Smooth muscle cell (in vitro differentiated cells): Measurements from ENCODE around the gene MYO5C. TPM values are rescaled to one million over a fixed set of nuclear protein-coding genes. Genes with fewer than 3 reads are reported as not detected.

Source experiments
- DNase-seq: peaks from one replicate; lab custom pipeline; 2025; ENCODE audit not compliant: unreplicated experiment; lab: John Stamatoyannopoulos, UW
- H2AFZ ChIP-seq: fragments of 200-600 bp; sonication (generic); 2 replicates; pipeline ENCODE4 v1.6.0; 2016; ENCODE audit warnings: antibody characterized with exemption, low read depth, mild to moderate bottlenecking
- H3F3A ChIP-seq: fragments of 200-600 bp; sonication (generic); 2 replicates; pipeline ENCODE4 v1.6.0; 2017; ENCODE audit warnings: antibody characterized with exemption, low read depth
- H3K27ac ChIP-seq: fragments of 200-600 bp; sonication (generic); 2 replicates; pipeline ENCODE4 v1.5.1; 2016; ENCODE audit warnings: low read depth, mild to moderate bottlenecking
- H3K27me3 ChIP-seq: fragments of 200-600 bp; sonication (generic); 2 replicates; pipeline ENCODE4 v1.6.1; 2016; ENCODE audit warnings: low read depth, mild to moderate bottlenecking
- H3K36me3 ChIP-seq: fragments of 200-600 bp; sonication (generic); 2 replicates; pipeline ENCODE4 v1.5.1; 2016; ENCODE audit warnings: low read depth
- H3K4me1 ChIP-seq: fragments of 200-600 bp; sonication (generic); 2 replicates; pipeline ENCODE4 v1.5.1; 2016; ENCODE audit warnings: low read depth
- H3K4me2 ChIP-seq: fragments of 200-600 bp; sonication (generic); 2 replicates; pipeline ENCODE4 v1.6.0; 2016; ENCODE audit warnings: mild to moderate bottlenecking
- H3K4me3 ChIP-seq: fragments of 200-600 bp; sonication (generic); 2 replicates; pipeline ENCODE4 v1.5.1; 2016; ENCODE audit warnings: mild to moderate bottlenecking
- H3K79me2 ChIP-seq: fragments of 200-600 bp; sonication (generic); 2 replicates; pipeline ENCODE4 v1.6.0; 2016; ENCODE audit warnings: low read depth, mild to moderate bottlenecking
- H3K9ac ChIP-seq: fragments of 200-600 bp; sonication (generic); 2 replicates; pipeline ENCODE4 v1.6.0; 2016; ENCODE audit warnings: low read depth
- H3K9me3 ChIP-seq: fragments of 200-600 bp; sonication (generic); replicated peaks from 2 replicates; pipeline ENCODE4 v1.5.1; 2016; ENCODE audit warnings: low read depth
- H4K20me1 ChIP-seq: fragments of 200-600 bp; sonication (generic); 2 replicates; pipeline ENCODE4 v1.6.0; 2016; ENCODE audit warnings: low read depth
- CTCF ChIP-seq: fragments of 200-600 bp; sonication (generic); IDR thresholded peaks from 2 replicates; pipeline ENCODE4 v1.5.1; 2017; ENCODE audit warnings: borderline replicate concordance, mild to moderate bottlenecking, antibody characterized with exemption; ENCODE audit not compliant: insufficient read depth, poor library complexity, severe bottlenecking
- WGBS: methylation state at CpG from one replicate; pipeline ENCODE4 v1.1.7; 2016; ENCODE audit warnings: low lambda C conversion rate; 5-methylcytosine and 5-hydroxymethylcytosine counted together
- polyA plus RNA-seq: library from polyadenylated mRNA; unstranded; fragments of >200 nt; fragmentation: Nextera tagmentation; extraction: Ambion mirVana; gene quantifications from 2 replicates; pipeline ENCODE4 v1.2.1, GENCODE V29; 2016
- total RNA-seq: library from RNA; depleted of rRNA; stranded (reverse); fragments of >200 nt; gene quantifications from 2 replicates; pipeline ENCODE4 v1.2.3, GENCODE V29; 2014

MYO5C gene
- total and polyA plus RNA-seq, 2 experiments from 2014 or later, result 0.26 to 1.5 TPM

GRCh38 chr15:52227456-52227855 lies 68.1 kb downstream of the MYO5C start:
- H3K9ac ChIP-seq, result no peak overlapping the region
- no peak overlapping the region for H3K4me2 ChIP-seq
- no peaks in the 10 kb centered on the region for H3K79me2 ChIP-seq
- H3K9me3 ChIP-seq, result no peaks in the 10 kb centered on the region
- H3F3A ChIP-seq, result peaks cover 3% of the 10 kb centered on the region
- H2AFZ ChIP-seq, result no peak overlapping the region
- no peak overlapping the region for H3K27ac ChIP-seq
- H3K36me3 ChIP-seq, result no peaks in the 10 kb centered on the region
- no peaks in the 10 kb centered on the region for H3K27me3 ChIP-seq
- TF ChIP-seq CTCF, result peak; percentile 82
- WGBS, result 49% methylated on average over 5 of the region's 5 CpGs
- peaks cover 2% of the 10 kb centered on the region for H3K4me1 ChIP-seq
- H4K20me1 ChIP-seq, result no peaks in the 10 kb centered on the region
- H3K4me3 ChIP-seq, result no peak overlapping the region
- DNase-seq, result no peak

GRCh38 chr15:52225230-52225629 lies 70.4 kb downstream of the MYO5C start:
- H3K9me3 ChIP-seq, result no peaks in the 10 kb centered on the region
- TF ChIP-seq CTCF, result no peak
- no peaks in the 10 kb centered on the region for H3K79me2 ChIP-seq
- H3K27me3 ChIP-seq, result no peaks in the 10 kb centered on the region
- 93% methylated on average over 8 of the region's 8 CpGs for WGBS
- H3F3A ChIP-seq, result no peaks in the 10 kb centered on the region
- H3K36me3 ChIP-seq, result no peaks in the 10 kb centered on the region
- no peak overlapping the region for H3K4me3 ChIP-seq
- no peaks in the 10 kb centered on the region for H4K20me1 ChIP-seq
- no peak for DNase-seq
- H3K9ac ChIP-seq, result no peak overlapping the region
- no peak overlapping the region for H3K4me2 ChIP-seq
- H3K27ac ChIP-seq, result no peak overlapping the region
- no peaks in the 10 kb centered on the region for H3K4me1 ChIP-seq
- H2AFZ ChIP-seq, result no peak overlapping the region

GRCh38 chr15:52224211-52224610 lies 71.4 kb downstream of the MYO5C start:
- no peak overlapping the region for H3K4me3 ChIP-seq
- H3K36me3 ChIP-seq, result no peaks in the 10 kb centered on the region
- 81% methylated on average over 4 of the region's 4 CpGs for WGBS
- H3K27me3 ChIP-seq, result no peaks in the 10 kb centered on the region
- no peak for DNase-seq
- H4K20me1 ChIP-seq, result no peaks in the 10 kb centered on the region
- no peaks in the 10 kb centered on the region for H3K79me2 ChIP-seq
- H3K9me3 ChIP-seq, result no peaks in the 10 kb centered on the region
- H2AFZ ChIP-seq, result no peak overlapping the region
- H3K4me1 ChIP-seq, result no peaks in the 10 kb centered on the region
- no peak for TF ChIP-seq CTCF
- no peak overlapping the region for H3K9ac ChIP-seq
- no peaks in the 10 kb centered on the region for H3F3A ChIP-seq
- H3K27ac ChIP-seq, result no peak overlapping the region
- H3K4me2 ChIP-seq, result no peak overlapping the region

GRCh38 chr15:52221730-52222129 lies 73.9 kb downstream of the MYO5C start:
- H3K4me2 ChIP-seq, result no peak overlapping the region
- H3K4me3 ChIP-seq, result no peak overlapping the region
- no peaks in the 10 kb centered on the region for H3K27me3 ChIP-seq
- H3K9ac ChIP-seq, result no peak overlapping the region
- H3F3A ChIP-seq, result no peaks in the 10 kb centered on the region
- WGBS, result 91% methylated on average over 5 of the region's 5 CpGs
- H3K4me1 ChIP-seq, result no peaks in the 10 kb centered on the region
- H3K79me2 ChIP-seq, result no peaks in the 10 kb centered on the region
- no peaks in the 10 kb centered on the region for H4K20me1 ChIP-seq
- no peak overlapping the region for H2AFZ ChIP-seq
- TF ChIP-seq CTCF, result no peak
- H3K9me3 ChIP-seq, result no peaks in the 10 kb centered on the region
- no peak for DNase-seq
- no peak overlapping the region for H3K27ac ChIP-seq
- no peaks in the 10 kb centered on the region for H3K36me3 ChIP-seq
